Measurements from ENCODE around the gene BPI.
"Not testable (repeated sequence)": the region's sequence is repeated elsewhere in the genome, so short reads cannot be mapped to it uniquely, and the experiment has no call there.

Gene BPI

GRCh38 chr20:38303908-38304379 is at the start of gene BPI:
TSS of gene BPI (plus strand) at chr20:38304156. CDS start at chr20:38304224, 68 bp downstream.
- no peak for DNase-seq

- not testable (repeated sequence) for DNase-seq
Observed at GRCh38 chr20:38254621-38255020, 49.3 kb upstream of the BPI start.

- no peak for DNase-seq
Observed at GRCh38 chr20:38255393-38255792, 48.6 kb upstream of the BPI start.

- DNase-seq, result no peak
Observed at GRCh38 chr20:38256021-38256420, 47.9 kb upstream of the BPI start.

GRCh38 chr20:38256966-38257365 is 47.0 kb upstream of the BPI start:
- DNase-seq, result no peak

GRCh38 chr20:38258545-38259215 is 45.3 kb upstream of the BPI start:
- DNase-seq, result no peak

- no peak for DNase-seq
Observed at GRCh38 chr20:38260025-38260377, 44.0 kb upstream of the BPI start.

GRCh38 chr20:38260378-38261053 is 43.4 kb upstream of the BPI start, which contains the start of gene KIAA1755:
TSS of gene KIAA1755 (minus strand) at chr20:38260735. CDS start at chr20:38260500, 235 bp downstream.
- no peak for DNase-seq

- no peak for DNase-seq
Observed at GRCh38 chr20:38261054-38261390, 42.9 kb upstream of the BPI start.

GRCh38 chr20:38262931-38263330 is 41.0 kb upstream of the BPI start:
- DNase-seq, result no peak

- no peak for DNase-seq
Observed at GRCh38 chr20:38266426-38266825, 37.5 kb upstream of the BPI start.

- DNase-seq, result no peak
Observed at GRCh38 chr20:38267296-38267695, 36.7 kb upstream of the BPI start.

- no peak for DNase-seq
Observed at GRCh38 chr20:38267901-38268514, 35.9 kb upstream of the BPI start.

- no peak for DNase-seq
Observed at GRCh38 chr20:38269040-38269439, 34.9 kb upstream of the BPI start.

- DNase-seq, result no peak
Observed at GRCh38 chr20:38269715-38270114, 34.2 kb upstream of the BPI start.

- DNase-seq, result no peak
Observed at GRCh38 chr20:38270869-38271605, 32.9 kb upstream of the BPI start.

GRCh38 chr20:38271608-38272120 is 32.3 kb upstream of the BPI start:
- no peak for DNase-seq

GRCh38 chr20:38272398-38272797 is 31.6 kb upstream of the BPI start:
- no peak for DNase-seq

- no peak for DNase-seq
Observed at GRCh38 chr20:38272961-38273360, 31.0 kb upstream of the BPI start.

GRCh38 chr20:38275815-38276550 is 28.0 kb upstream of the BPI start:
- no peak for DNase-seq

GRCh38 chr20:38277285-38277684 is 26.7 kb upstream of the BPI start:
- DNase-seq, result no peak

GRCh38 chr20:38277691-38278090 is 26.3 kb upstream of the BPI start:
- DNase-seq, result no peak

- DNase-seq, result no peak
Observed at GRCh38 chr20:38278131-38278530, 25.8 kb upstream of the BPI start.

Measured in NCI-H1092 treated with DMSO at 0.1 percent for 48 hours (cell line).